HG02642 (cell line): Measurements from ENCODE around the gene PLSCR2.
"Not testable (repeated sequence)": the region's sequence is repeated elsewhere in the genome, so short reads cannot be mapped to it uniquely, and the experiment has no call there.

Experiments
- ATAC-seq: cut with Tn5 transposase; IDR thresholded peaks from one replicate; pipeline ENCODE4 v1.9.1; 2021; ENCODE audit warnings: mild to moderate bottlenecking; ENCODE audit not compliant: unreplicated experiment, poor library complexity

Gene PLSCR2

DNA sequence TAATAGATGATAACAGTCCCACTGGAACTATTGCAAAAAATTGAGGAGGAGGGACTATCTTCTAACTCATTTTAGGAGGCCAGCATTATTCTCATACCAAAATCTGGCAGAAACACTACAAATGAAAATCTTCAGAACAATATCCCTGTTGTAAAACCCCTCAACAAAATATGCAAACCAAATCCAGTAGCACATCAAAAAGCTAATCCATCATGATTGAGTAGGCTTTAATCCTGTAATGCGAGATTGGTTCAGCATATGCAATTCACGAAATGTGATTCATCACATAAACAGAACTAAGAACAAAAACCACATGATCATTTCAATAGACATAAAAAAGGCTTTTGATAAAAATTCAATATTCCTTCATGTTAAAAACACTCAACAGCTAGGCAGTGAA is 23.9 kb upstream of the PLSCR2 start:
- ATAC-seq = no peak

DNA sequence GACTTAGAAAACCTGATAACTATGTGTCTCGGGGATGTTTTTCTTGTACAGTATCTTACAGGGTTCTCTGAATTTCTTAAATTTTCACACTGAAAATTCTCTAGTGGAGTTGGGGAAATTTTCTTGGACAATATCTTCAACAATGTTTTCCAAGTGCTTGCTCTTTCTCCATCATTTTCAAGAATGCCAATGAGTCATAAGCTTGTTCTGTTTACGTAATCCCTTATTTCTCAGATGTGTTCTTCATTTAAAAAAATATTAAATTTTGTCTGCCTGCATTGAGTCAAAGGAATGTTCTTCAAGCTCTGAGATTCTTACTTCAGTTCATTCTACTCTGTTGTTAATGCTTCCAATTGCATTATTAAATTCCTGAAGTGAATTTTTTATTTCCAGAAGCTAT is 21.9 kb upstream of the PLSCR2 start:
- no peak for ATAC-seq

DNA sequence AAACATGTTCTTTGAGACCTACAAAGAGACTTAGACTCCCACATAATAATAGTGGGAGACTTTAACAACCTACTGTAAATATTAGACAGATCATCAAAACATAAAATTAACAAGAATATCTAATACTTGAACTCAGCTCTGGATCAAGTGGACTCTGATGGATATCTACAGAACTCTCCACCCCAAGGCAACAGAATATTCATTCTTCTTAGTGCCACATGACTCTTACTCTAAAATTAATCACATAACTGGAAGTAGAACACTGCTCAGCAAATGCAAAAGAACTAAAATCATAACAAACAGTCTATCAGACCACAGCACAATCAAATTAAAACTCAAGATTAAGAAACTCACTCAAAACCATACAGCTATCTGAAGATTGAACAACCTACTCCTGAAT is 15.9 kb upstream of the PLSCR2 start:
- ATAC-seq = no peak

DNA sequence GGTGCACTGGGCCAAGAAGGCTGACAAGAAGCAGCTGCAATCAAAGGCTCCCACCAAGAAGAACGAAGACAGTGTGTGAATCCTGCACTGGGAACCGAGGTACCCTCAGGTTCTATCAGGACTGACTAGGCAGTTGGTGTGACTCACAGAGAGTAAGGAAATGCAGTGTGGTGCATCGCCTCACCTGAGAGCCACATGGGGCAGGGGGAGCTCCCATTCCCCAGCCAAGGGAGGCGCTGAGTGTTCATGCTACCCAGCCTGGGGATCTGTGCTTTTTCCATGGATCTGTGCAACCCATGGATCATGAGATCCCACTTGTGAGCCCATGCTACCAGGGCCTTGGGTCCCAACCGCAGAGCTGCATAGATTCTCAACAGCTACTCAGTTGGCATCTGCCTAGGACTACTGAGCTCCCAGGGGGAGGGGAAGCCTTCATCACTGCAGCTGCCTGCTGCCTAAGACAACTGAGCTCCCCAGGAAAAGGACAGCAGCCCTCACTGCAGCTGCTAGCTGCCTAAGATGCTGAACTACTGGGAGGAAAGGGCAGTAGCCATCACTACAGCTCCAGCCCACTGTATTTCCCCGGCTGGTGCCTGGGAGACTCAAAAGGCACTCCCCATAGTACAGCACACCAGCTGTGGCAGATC is 6.9 kb upstream of the PLSCR2 start:
- ATAC-seq = no peak

DNA sequence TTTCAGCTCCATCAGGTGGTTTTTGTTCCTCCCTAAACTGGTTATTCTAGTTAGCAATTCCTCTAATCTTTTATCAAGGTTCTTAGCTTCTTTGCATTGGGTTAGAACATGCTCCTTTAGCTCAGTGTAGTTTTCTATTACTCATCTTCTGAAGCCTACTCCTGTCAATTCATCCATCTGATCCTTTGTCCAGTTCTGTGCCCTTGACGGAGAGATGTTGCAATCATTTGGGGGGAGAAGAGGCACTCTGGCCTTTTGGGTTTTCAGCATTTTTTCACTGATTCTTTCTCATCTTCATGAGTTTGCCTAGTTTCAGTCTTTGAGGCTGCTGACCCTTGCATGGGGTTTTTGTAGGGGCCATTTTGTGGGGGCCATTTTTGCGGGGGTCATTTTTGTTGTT is 5.6 kb upstream of the PLSCR2 start:
- not testable (repeated sequence) for ATAC-seq

DNA sequence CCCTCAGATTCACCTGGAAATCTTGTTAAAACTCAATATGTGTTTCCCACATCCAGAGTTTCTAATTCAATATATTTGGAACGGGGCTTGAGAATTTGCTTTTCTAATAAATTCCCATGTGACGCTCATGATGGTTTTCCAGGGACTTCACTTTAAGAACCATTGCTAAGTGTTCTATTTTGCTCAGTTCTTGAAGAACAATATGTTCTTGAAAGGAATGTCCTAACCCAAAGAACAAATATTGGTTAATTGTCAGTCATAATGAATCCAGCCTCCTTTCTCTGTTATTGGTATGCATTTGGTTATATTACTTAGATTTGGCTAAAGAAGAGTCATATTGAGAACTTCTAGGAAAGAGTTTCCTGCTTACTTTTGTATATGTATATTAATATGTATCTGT is 4.4 kb upstream of the PLSCR2 start:
- no peak for ATAC-seq

DNA sequence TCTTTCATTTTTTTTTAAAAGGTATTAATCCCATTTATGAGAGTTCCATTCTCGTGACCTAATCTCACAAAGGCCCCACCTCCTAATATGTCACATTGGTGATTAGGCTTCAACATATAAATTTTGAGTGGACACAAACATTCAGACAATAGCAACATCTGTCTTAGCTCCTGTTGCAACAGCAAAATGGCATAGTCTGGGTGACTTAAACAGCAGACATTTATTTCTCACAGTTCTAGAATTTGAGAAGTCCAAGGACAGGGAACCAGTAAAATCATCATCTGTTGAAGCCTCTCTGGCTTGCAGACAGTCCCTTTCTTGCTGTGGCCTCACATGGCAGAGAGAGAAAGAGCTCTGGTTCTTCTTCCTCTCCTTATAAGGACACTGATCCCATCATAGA is 3.2 kb upstream of the PLSCR2 start:
- no peak for ATAC-seq

DNA sequence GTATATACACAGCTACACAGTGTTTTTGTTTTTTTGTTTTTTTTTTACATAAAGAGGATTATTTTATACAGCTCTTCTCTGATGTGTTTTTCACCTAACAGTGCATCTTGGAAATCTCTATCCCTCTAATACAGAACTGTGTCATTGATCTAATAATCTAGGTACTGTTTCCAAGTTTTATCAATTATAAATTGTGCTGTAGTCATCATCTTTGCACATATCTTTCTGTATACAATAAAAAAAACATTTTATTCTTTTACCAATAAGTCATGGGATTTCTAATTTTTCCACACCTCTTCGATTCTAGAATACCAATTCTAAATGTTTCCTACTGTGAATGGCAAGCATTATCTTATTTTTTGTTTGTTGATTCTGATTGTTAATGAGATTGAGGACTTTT is 1.7 kb upstream of the PLSCR2 start:
- ATAC-seq = no peak

DNA sequence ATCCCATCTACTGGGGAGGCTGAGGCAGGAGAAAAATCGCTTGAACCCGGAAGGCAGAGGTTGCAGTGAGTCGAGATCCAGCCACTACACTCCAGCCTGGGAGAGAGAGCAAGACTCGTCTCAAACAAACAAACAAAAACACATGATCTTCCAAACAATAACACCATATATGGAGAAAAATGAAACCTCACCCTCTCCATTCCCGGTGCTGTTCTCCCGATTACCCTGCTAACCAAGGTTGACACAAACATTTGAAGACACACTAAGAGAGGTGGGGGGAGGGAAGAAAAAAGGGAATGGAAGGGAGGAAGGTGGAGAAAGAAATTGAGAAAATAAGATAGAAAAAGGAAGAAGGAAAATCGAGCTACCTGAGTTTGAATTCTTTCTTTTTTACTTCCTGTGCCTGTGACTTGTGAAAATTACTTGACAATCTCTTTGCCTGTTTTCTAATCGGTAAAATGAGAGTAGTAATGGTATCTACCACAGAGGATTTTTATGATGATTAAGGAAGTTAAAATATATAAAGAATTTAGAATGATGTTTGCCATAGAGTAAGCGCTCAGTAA is 1.1 kb upstream of the PLSCR2 start:
- ATAC-seq = no peak

DNA sequence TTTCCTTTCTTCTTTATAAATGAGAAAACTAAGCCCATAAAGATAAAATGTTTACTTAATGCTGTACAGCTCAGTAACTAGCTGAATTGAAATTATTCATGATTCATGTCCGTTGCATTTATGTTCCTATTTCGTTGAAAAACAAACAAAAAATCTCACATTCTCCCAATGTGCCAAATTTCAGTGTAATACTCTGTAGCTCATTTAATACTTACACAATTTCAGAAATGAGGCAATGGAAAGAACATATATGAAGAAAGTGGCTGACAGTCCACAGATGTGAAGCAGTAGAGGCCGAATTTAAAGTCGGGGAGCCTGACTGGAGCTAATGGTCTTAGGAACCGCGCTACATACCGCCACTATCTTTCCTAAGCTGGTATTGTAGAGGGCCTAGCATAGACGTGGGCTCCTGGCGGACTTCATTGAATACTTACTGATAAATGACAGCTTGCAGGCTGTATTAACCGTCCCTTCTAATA is 651 bp downstream of the PLSCR2 start:
- no peak for ATAC-seq

DNA sequence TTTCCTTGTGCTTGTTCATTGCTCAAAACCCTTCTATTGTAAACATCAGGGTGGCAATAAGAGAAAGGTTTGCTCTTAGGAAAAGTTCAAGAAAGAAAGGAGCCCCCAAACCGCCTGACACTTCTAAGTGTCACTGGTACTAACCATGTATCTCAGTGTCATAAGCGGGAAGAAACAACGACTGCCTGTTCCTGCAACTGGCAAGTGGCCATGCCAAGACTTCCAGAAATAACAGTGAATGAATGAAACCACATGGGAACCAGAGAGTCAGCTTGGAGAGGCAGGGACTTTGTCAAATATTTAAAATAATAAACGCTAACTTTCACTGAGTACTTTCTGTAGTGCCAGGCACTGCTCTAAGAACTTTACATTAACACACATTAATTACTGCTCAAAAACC is 1.1 kb downstream of the PLSCR2 start:
- ATAC-seq = no peak

DNA sequence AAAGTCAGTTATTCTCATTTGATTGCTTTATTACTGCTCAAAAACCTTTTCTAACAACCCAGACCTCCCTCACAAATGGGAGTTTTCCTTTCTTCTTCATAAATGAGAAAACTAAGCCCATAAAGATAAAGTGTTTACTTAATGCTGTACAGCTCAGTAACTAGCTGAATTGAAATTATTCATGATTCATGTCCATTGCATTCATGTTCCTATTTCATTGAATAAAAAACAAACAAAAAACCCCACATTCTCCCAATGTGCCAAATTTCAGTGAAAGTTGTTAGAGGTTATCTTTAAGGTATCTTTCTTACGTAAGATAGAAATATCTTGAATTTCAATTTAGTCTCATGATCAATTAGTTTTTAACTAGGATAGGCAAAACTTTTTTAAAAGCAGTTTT is 2.8 kb downstream of the PLSCR2 start:
- ATAC-seq = no peak

DNA sequence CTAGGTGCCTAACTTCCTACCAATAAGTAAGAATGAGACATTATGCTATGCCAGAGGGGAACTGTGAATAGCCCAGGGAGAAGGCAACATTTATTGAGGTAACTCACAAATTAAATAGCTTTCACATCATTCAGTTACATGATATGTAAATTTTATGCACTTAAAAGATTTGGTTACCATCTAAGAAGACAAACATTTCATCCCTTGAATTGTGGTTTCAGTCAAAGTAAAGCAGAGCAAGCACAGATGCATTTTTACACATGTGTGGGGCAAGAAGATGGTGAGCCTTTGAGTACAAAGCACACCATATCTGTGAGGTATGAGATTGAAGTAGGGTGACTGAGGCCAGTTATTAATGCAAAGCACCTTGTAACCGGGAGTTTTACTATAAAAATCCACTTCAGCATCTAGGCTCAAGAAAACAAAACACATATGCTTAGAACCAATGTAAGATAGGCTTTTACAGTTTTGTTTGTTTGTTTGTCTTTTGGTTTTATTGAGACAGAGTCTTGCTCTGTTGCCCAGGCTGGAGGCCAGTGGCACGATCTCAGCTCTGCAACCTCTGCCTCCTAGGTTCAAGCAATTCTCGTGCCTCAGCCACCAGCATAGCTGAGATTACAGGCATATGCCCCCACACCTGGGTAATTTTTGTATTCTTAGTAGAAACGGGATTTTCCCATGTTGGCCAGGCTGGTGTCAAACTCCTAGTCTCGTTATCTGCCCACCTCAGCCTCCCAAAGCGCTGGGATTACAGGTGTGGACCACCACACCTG is 3.5 kb downstream of the PLSCR2 start:
- no peak for ATAC-seq

DNA sequence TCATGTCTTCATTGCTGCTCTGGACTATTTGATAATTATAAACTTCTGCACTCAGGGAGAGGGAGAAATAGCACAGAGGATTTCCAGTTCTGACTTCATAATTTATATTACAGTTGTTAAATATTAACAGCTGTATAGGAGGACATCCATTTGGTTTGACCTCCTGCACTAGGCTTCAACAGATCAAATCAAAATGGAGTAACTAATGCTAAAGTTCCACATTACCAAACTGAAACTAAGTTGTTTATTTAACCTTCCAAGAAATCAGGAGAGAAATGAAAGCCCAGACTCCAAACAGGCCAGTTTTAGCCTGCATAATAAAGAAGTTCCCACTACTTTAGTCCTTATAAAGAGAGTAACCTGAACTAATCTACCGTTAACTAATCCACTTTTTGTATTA is 4.6 kb downstream of the PLSCR2 start:
- ATAC-seq = no peak

DNA sequence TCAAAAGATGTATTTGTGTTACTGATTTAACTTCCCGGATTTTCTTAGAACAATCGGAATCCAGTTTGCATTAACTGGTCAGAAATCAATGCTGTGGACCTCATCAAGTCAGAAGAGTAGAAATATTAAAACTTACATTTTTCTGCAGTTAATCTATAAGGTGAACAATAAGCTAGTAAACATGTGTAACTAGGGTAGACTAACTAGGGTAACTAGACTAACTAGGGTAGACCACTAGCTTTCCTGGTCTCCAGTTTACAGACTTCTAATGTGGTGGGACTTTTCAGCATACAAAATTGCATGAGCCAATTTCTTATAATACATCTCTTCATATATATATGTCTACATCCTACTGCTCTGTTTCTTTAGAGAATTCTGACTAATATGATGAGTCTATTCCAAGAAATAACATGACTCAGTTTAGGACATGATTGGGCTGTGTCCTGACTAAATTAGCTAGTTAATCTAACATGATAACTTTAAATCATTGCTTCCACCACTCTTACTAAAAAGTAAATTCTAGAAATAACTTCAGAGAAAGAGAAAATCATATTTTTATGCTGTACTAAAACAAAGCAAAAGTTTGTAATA is 5.3 kb downstream of the PLSCR2 start:
- no peak for ATAC-seq

DNA sequence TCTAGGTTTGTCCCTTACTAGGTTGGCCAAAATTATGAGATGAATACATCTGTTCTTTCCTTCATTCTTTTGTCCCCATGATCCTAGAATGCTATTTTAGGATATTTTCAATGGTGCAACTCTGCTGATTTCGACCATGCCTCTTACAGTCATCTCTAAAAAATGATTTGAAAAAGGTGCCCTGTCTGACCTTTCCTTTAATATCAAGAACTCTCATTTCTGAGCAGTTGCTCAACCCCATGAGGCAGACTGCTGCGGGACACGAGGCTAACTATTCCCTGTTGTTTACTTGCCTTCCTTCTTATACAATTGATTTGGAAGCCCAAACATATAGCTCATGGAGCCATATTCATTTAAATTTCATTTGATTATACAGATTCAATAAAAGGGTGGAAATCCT is 14.6 kb downstream of the PLSCR2 start:
- ATAC-seq = no peak

DNA sequence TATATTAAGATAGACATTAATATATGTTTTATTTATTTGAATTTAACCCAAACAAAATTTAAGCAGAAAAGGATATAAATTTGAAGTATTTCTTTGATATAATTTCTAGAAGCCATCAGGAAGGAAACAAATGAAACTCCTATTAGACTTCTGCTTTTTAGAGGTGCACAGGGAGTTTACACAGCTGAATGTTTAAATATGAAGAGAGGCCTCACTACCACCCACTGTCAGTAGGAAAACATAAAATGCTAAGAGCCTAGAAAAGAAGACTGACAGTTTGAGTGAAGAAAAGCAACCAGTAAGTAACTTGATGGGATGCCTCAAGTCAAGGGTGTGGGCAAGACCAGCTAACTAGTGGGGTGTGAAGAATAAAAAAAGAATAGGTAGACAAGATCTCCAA is 19.7 kb downstream of the PLSCR2 start:
- ATAC-seq = no peak

DNA sequence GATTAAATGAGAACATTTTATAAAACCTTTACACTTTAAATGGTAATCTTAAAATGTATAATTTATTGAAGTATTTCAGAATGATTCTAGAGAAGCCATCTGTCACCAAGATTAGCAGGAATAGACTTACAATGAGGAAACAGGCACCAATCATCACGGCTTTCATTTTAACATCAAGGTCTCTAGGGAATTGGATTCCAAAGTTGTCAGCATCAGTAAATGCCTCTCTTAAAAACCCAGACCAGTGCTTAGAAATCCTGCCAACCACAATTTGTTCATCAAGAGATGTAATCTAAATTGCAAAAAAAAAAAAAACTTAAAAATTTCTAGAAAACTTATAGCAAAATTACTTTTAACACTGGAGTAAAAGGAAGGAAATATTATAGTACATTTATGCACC is 20.3 kb downstream of the PLSCR2 start:
- no peak for ATAC-seq

DNA sequence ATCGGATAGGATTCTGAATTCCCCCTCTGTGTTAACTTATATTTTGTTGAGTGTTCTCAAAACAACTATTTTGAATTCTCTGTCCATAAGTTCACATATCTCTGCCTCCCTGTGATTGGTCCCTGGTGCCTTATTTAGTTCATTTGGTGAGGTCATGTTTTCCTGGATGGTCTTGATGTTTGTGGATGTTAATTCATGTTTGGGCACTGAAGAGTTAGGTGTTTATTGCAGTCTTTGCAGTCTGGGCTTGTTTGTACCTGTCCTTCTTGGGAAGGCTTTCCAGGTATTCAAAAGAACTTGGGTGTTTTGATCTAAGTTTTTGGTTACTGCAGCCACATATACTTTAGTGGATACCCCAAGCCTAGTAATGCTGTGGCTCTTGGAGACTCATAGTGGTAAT is 23.3 kb downstream of the PLSCR2 start:
- ATAC-seq = no peak

DNA sequence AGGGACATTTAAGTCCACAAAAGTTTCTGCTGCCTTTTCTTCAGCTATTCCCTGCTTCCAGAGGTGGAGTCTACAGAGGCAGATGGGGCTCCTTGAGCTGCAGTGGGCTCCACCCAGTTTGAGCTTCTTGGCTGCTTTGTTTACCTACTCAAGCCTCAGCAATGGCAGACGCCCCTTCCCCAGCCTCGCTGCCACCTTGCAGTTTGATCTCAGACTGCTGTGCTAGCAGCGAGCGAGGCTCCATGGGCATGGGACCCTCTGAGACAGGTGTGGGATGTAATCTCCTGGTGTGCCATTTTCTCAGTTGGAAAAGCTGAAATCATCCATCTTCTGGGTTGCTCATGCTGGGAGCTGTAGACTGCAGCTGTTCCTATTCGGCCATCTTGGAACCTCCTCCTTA is 29.1 kb downstream of the PLSCR2 start:
- ATAC-seq = not testable (repeated sequence)

DNA sequence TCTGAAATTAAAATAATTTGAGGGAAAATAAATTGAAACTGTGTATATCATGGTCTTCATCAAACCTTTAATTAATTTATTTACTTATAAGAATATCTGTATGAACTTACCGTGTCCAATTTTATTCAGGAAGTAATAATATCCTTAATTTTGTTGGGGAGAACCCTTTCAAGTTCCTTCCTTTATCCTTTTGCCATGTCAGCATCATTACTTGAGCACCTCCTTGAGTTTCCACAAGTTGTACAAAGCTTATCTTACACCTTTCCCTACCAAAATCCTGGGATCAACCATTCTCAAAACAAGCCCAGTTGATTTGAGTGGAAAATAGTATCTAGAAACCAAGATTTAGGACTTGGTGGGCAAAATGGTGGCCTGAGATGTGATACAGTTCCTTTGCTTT is 37.3 kb downstream of the PLSCR2 start:
- ATAC-seq = no peak
